Bronchial epithelial cell (primary cell): Measurements from ENCODE around the gene SRC. TPM values are rescaled to one million over a fixed set of nuclear protein-coding genes. Genes with fewer than 3 reads are reported as not detected.
A peak's percentile ranks its signal among the peaks of the same experiment; 100 is the strongest.

Experiments used
- DNase-seq: peaks from one replicate; pipeline ENCODE4 v3.0.0-alpha.2; 2010; ENCODE audit warnings: low read depth
- FAIRE-seq: peaks from 2 replicates; lab custom pipeline; 2011; peaks lifted over from hg19 to GRCh38; lab: Jason Lieb, UNC
- H3K27me3 ChIP-seq: 2 replicates; pipeline ENCODE4 v1.5.1; 2011; ENCODE audit warnings: low read length; ENCODE audit not compliant: control insufficient read depth, insufficient read depth
- H3K36me3 ChIP-seq: 2 replicates; pipeline ENCODE4 v1.5.1; 2011; ENCODE audit warnings: low read length; ENCODE audit not compliant: control insufficient read depth, insufficient read depth
- H3K4me3 ChIP-seq: 2 replicates; pipeline ENCODE4 v1.5.1; 2011; ENCODE audit warnings: mild to moderate bottlenecking, low read depth, low read length, control low read depth
- total RNA-seq: library from RNA; depleted of rRNA; stranded (reverse); fragments of >200 nt; gene quantifications from 2 replicates; pipeline ENCODE4 v1.2.1, GENCODE V29; 2014
- TF ChIP-seq, protein P1 (sequence below): IDR thresholded peaks from 2 replicates; pipeline ENCODE4 v1.5.1; 2011; ENCODE audit warnings: mild to moderate bottlenecking, moderate library complexity, low read length, control low read depth, inconsistent platforms; ENCODE audit not compliant: insufficient read depth, severe bottlenecking

Gene SRC
- total RNA-seq, 1 donor from 2014 or later = 16.6 TPM

DNA sequence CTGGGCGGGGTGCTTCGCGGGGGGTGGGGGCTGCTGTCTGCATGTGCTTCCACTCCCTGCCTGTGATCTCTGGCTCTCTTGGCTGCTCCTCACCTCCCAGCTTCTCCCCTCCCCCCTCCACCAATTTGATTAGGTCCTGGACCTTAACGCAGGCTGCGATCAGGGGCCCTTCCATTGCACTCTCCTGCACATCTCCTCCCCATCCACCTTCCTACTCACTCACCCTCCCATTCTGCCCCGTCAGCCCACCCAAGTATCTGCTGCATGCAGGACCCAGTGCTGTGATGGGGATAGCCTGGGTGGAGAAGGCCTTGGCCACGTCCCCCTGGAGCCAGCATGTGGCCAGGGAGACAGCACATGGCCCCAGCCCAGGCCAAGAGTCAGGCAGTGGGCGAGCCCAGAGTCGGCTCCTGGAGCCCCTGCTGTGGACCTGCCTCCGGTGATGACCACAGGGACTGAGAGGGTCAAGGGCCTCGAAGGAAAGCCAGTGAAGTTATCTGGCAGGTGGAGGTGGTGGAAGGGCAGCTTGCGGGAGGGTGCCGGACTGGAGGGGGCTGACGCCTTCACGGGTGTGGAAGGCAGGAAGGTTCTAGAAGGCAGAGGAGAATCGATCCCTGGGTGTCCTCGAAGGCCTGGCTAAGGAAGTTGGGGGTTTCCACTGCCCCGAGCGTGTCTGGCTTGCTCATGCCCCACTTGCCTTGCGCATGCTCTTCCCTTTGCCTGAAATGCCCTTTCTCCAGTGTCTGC is 40.7 kb downstream of the SRC start:
- H3K27me3 ChIP-seq = no peaks in the 10 kb centered on the region
- TF ChIP-seq, protein P1, sequence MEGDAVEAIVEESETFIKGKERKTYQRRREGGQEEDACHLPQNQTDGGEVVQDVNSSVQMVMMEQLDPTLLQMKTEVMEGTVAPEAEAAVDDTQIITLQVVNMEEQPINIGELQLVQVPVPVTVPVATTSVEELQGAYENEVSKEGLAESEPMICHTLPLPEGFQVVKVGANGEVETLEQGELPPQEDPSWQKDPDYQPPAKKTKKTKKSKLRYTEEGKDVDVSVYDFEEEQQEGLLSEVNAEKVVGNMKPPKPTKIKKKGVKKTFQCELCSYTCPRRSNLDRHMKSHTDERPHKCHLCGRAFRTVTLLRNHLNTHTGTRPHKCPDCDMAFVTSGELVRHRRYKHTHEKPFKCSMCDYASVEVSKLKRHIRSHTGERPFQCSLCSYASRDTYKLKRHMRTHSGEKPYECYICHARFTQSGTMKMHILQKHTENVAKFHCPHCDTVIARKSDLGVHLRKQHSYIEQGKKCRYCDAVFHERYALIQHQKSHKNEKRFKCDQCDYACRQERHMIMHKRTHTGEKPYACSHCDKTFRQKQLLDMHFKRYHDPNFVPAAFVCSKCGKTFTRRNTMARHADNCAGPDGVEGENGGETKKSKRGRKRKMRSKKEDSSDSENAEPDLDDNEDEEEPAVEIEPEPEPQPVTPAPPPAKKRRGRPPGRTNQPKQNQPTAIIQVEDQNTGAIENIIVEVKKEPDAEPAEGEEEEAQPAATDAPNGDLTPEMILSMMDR = no peak
- FAIRE-seq (peak; percentile 90), DNase-seq (no peak)
- H3K4me3 ChIP-seq = no peak overlapping the region
- peaks cover 27% of the 10 kb centered on the region for H3K36me3 ChIP-seq

DNA sequence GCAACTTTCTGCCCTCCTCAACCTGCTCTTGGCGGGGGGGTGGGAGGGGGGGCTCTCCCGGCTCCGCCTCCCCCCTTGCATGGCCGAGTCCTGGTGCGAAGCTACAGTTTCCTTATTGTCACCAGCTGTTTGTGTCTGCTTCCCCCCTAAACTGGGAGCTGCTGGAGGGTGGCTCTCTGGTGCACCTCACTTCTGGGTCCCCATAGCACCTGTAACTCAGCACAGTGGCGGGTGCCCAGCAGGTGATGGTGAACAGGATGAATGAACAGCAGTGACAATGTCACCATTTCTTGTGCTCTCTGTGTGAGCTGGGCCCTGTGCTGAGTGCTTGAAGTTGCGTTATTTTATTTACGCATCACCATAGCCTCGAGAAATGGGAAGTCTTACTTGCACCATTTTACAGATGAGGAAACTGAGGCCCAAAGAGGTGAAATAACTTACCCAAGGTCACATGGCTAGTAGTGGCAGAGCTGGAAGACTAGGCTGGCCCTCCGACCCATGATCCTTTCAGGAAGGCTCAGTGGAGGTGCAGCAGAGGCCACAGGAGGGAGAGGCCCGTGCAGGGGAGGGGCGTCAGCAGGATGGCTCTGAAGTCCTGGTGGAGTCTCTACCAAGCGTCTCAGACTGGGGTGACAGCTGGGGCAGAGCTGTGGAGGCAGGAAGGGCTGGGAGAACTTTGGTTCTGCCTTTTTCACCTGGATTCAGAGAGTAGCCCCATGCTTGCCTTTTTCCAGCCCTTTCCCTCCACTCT is 41.8 kb downstream of the SRC start:
- Histone ChIP-seq H3K27me3 (no peaks in the 10 kb centered on the region), H3K36me3 (peaks cover 28% of the 10 kb centered on the region), H3K4me3 (no peak overlapping the region)
- TF ChIP-seq, protein P1 = no peak
- FAIRE-seq = no peak
- DNase-seq = no peak

DNA sequence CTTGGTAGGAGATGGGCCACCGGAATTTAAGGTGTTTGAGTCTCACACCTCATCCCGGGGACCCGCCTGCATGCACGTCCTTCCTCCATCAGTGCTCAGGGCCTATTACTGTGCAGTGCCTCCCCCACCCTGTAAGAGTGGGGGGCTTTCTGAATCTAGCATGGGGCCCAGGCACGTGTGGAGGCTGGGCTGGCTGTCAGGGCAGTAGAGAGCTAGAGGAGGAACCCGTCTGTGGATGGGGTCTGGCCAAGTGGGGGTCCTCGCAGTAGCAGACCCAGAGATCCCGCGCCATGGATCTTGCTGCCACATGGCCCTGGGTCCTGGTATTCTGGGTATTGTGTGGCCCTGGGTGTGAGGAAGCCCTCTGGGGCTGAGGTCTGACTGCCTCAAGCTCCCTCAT is 42.9 kb downstream of the SRC start:
- no peak for DNase-seq
- H3K27me3 ChIP-seq = no peaks in the 10 kb centered on the region
- H3K36me3 ChIP-seq = peaks cover 29% of the 10 kb centered on the region
- H3K4me3 ChIP-seq = no peak overlapping the region
- FAIRE-seq = no peak
- TF ChIP-seq, protein P1 = no peak

DNA sequence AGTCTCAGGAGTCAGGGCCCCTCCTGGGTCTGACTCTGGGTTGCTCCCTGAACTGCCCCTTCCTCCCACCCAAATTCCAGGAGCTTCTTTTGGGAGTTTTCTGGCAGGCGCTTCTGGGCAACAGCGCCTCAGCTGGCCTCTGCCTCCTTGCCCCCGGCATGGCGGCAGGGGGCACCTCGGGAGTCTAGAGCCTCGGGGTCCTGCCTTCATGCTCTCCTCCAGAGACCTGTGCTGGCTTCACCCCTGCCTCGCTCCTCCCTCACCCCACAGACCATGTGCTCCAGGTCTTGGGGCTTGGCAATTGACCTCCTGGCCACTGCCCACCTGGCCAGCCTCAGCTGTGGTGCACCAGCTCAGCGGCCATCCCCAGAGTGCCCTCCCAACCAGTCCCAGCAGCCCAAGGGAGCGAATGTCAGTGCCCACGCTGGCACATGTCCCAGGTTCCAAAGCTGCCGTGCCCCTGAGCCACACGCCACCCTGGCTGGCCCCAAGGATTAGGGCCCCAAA is 43.4 kb downstream of the SRC start:
- FAIRE-seq = no peak
- TF ChIP-seq, protein P1 = no peak
- Histone ChIP-seq H3K4me3 (no peak overlapping the region), H3K27me3 (no peaks in the 10 kb centered on the region), H3K36me3 (peaks cover 31% of the 10 kb centered on the region)
- no peak for DNase-seq

DNA sequence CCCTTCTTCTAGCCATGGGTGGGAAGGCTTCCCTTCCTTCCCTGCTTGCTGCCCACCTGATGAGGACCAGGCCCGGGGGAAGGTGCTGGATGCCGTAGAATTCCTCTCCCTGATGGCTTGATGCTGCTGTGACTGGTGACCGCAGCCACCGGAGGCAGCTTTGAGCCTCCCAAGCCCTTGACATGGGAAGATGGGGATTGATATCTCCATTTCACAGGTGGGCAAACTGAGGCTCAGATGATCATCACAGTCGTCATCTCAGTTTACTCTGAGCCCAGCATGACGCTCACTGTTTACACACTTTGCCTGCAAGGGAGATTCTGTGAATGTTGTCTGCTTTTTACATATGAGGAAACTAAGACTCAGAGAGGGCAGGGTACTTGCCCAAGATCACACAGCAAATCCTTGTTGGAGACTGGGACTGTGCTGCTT is 43.9 kb downstream of the SRC start:
- H3K4me3 ChIP-seq = no peak overlapping the region
- no peaks in the 10 kb centered on the region for H3K27me3 ChIP-seq
- TF ChIP-seq, protein P1 = no peak
- no peak for FAIRE-seq
- no peak for DNase-seq
- H3K36me3 ChIP-seq = peaks cover 32% of the 10 kb centered on the region
